ENCODE data around the gene SLCO4A1. TPM values are rescaled to one million over a fixed set of nuclear protein-coding genes. Genes with fewer than 3 reads are reported as not detected.
A peak's percentile ranks its signal among the peaks of the same experiment; 100 is the strongest.

Gene SLCO4A1
- total and polyA plus RNA-seq, 2 donors (not counting 3 experiments of a cell fraction or from before 2014, with no cell fraction given), result 1.4 to 4.1 TPM

- intact Hi-C loops (cut with micrococcal nuclease) (loop anchor here (1.0 to 5.0 kb wide), 3 partner anchors 117 to 314 kb away; partner anchors contain the start of genes ADRM1 and CABLES2), dilution Hi-C loops (cut with MboI; ENCODE audit: extremely low pct_ligation_motif_present, low sequenced_read_pairs) (no loop called here)
- Histone ChIP-seq H3K9me1 (replicated peaks; ENCODE audit: control insufficient read depth, extremely low read depth, insufficient read depth, low read length) (no peaks in the 10 kb centered on the region), H3K9me3 (replicated peaks; ENCODE audit: control insufficient read depth, insufficient read depth, low read length) (no peaks in the 10 kb centered on the region), H3K9ac (replicated peaks; ENCODE audit: extremely low read depth, insufficient read depth, low read length) (no peak overlapping the region), H3K4me3 (replicated peaks in 1 of 3; ENCODE audit: insufficient read depth in 1 of 3, low read depth in 1 of 3, low read length in 3 of 3) (no peak overlapping the region), H3K27ac (ENCODE audit: insufficient read depth, low read depth, low read length) (no peak overlapping the region), H3K36me3 (ENCODE audit: control insufficient read depth in 2 of 2, extremely low read depth in 1 of 2, insufficient read depth in 2 of 2, low read length in 2 of 2) (no peaks in the 10 kb centered on the region), H3K79me2 (ENCODE audit: control insufficient read depth, insufficient read depth, low read length) (no peaks in the 10 kb centered on the region), H3K4me1 (ENCODE audit: control insufficient read depth, extremely low read depth, insufficient read depth, low read length) (peaks cover 20% of the 10 kb centered on the region), H3K27me3 (ENCODE audit: control insufficient read depth in 2 of 2, insufficient read depth in 2 of 2, low read length in 2 of 2) (no peaks in the 10 kb centered on the region), H4K20me1 (replicated peaks; ENCODE audit: control insufficient read depth, extremely low read depth, insufficient read depth, low read length) (no peaks in the 10 kb centered on the region), H3K4me2 (ENCODE audit: insufficient read depth, low read length) (no peak overlapping the region), H2AFZ (ENCODE audit: low read depth, low read length) (no peak overlapping the region)
- no TSS peak for BruUV-seq (replicated peaks)
- DNase-seq (ENCODE audit: low read depth, low spot score) (peak; percentile 75), FAIRE-seq (no peak)
- TF ChIP-seq MYC (IDR thresholded peaks at IDR 0.05; ENCODE audit: low read depth, low read length), result no peak
- TF ChIP-seq GATA2 (IDR thresholded peaks at IDR 0.05; ENCODE audit: insufficient read depth, insufficient read length, low read depth, low read length), result no peak
- peak; percentile 96 to 99 for TF ChIP-seq CTCF (IDR thresholded peaks at IDR 0.05; ENCODE audit: extremely low read depth in 1 of 2, insufficient read depth in 1 of 2, low read depth in 1 of 2, low read length in 2 of 2)
- no peak for TF ChIP-seq FOS (IDR thresholded peaks at IDR 0.05; ENCODE audit: borderline replicate concordance, insufficient read depth, low read length)
- TF ChIP-seq POLR2AphosphoS5 (IDR thresholded peaks at IDR 0.05; ENCODE audit: insufficient read depth, low read depth, low read length), result no peak
- no peak for TF ChIP-seq EZH2 (IDR thresholded peaks at IDR 0.05; ENCODE audit: borderline replicate concordance, low read depth, low read length, severe bottlenecking)
- no peak for TF ChIP-seq JUN (IDR thresholded peaks at IDR 0.05; ENCODE audit: borderline replicate concordance, insufficient read depth, insufficient read length, low read depth)
- ChIA-PET POLR2A (no interaction called here), CTCF (interaction anchor here (0.6 to 3.8 kb wide), 48 partner anchors 10 to 606 kb away, joined by 3 to 107 read pairs (median 4); partner anchors contain the start of genes MRGBP and OGFR)
Observed at GRCh38 chr20:62616728-62617621, 25.3 kb upstream of the SLCO4A1 start.
